Amniotic epithelial cell (primary cell): ENCODE measurements around the gene ATG13.

Source experiments
- DNase-seq: peaks from one replicate; pipeline ENCODE4 v3.0.0-alpha.2; 2010; ENCODE audit warnings: low read depth

ATG13 gene

GRCh38 chr11:46607516-46607915 lies 9.8 kb upstream of the ATG13 start:
- peak; percentile 29 for DNase-seq

- DNase-seq: no peak
Observed at GRCh38 chr11:46609386-46609785, 8.0 kb upstream of the ATG13 start.

GRCh38 chr11:46611526-46612304 lies 5.6 kb upstream of the ATG13 start:
- peak; percentile 26 for DNase-seq

GRCh38 chr11:46612326-46612725 lies 5.0 kb upstream of the ATG13 start:
- DNase-seq: no peak

- DNase-seq: no peak
Observed at GRCh38 chr11:46615756-46616155, 1.6 kb upstream of the ATG13 start.

GRCh38 chr11:46616551-46617133 lies 711 bp upstream of the ATG13 start:
- peak; percentile 55 for DNase-seq

- DNase-seq: no peak
Observed at GRCh38 chr11:46617972-46618314, 590 bp downstream of the ATG13 start.

- peak; percentile 43 for DNase-seq
Observed at GRCh38 chr11:46618837-46619236, 1.5 kb downstream of the ATG13 start.

- DNase-seq: no peak
Observed at GRCh38 chr11:46625406-46625805, 8.1 kb downstream of the ATG13 start.

GRCh38 chr11:46628961-46629360 lies 11.6 kb downstream of the ATG13 start:
- DNase-seq: no peak

GRCh38 chr11:46630237-46630636 lies 12.9 kb downstream of the ATG13 start:
- DNase-seq: no peak

GRCh38 chr11:46631676-46632075 lies 14.3 kb downstream of the ATG13 start:
- DNase-seq: no peak

GRCh38 chr11:46632502-46632901 lies 15.1 kb downstream of the ATG13 start:
- no peak for DNase-seq

- no peak for DNase-seq
Observed at GRCh38 chr11:46633291-46634217, 16.2 kb downstream of the ATG13 start.

- DNase-seq: no peak
Observed at GRCh38 chr11:46635557-46636139, 18.3 kb downstream of the ATG13 start.

GRCh38 chr11:46637546-46637945 lies 20.2 kb downstream of the ATG13 start:
- no peak for DNase-seq

- DNase-seq: no peak
Observed at GRCh38 chr11:46639197-46639839, 22.0 kb downstream of the ATG13 start.

- DNase-seq: no peak
Observed at GRCh38 chr11:46640036-46640788, 22.9 kb downstream of the ATG13 start.

GRCh38 chr11:46641639-46642038 lies 24.3 kb downstream of the ATG13 start:
- DNase-seq: no peak

GRCh38 chr11:46642627-46643335 lies 25.4 kb downstream of the ATG13 start:
- no peak for DNase-seq

GRCh38 chr11:46643531-46643930 lies 26.2 kb downstream of the ATG13 start:
- no peak for DNase-seq
